H9 (cell line): Measurements from ENCODE around the gene CLEC16A. TPM values are rescaled to one million over a fixed set of nuclear protein-coding genes. Genes with fewer than 3 reads are reported as not detected.

Source experiments
- DNase-seq: peaks from one replicate; pipeline ENCODE4 v3.0.0-alpha.2; 2017
- H2AFZ ChIP-seq: one replicate; pipeline ENCODE4 v1.6.1; 2013; ENCODE audit warnings: mild to moderate bottlenecking, low read length, control low read depth, moderate library complexity
- H2AK5ac ChIP-seq: 2 replicates; pipeline ENCODE4 v1.6.1; 2013; ENCODE audit warnings: low read length, control low read depth, mixed read lengths; ENCODE audit not compliant: insufficient read length
- H2BK120ac ChIP-seq: one replicate; pipeline ENCODE4 v1.6.1; 2013; ENCODE audit warnings: low read depth, mild to moderate bottlenecking, low read length, control low read depth, inconsistent platforms; ENCODE audit not compliant: poor library complexity, severe bottlenecking
- H2BK12ac ChIP-seq: 2 replicates; pipeline ENCODE4 v1.6.1; 2013; ENCODE audit warnings: low read length, control low read depth, mixed read lengths, low read depth; ENCODE audit not compliant: insufficient read length
- H2BK15ac ChIP-seq: 2 replicates; pipeline ENCODE4 v1.6.1; 2013; ENCODE audit warnings: low read depth, low read length, control low read depth
- H2BK20ac ChIP-seq: one replicate; pipeline ENCODE4 v1.6.1; 2013; ENCODE audit warnings: low read depth, mild to moderate bottlenecking, low read length, control low read depth, inconsistent platforms; ENCODE audit not compliant: poor library complexity, severe bottlenecking
- H2BK5ac ChIP-seq: 2 replicates; pipeline ENCODE4 v1.6.1; 2013; ENCODE audit warnings: low read length, control low read depth, mixed read lengths; ENCODE audit not compliant: insufficient read length
- H3K14ac ChIP-seq: 2 replicates; pipeline ENCODE4 v1.6.1; 2013; ENCODE audit warnings: low read length, control low read depth; ENCODE audit not compliant: insufficient read depth
- H3K18ac ChIP-seq: 2 replicates; pipeline ENCODE4 v1.6.1; 2013; ENCODE audit warnings: low read depth, mild to moderate bottlenecking, mixed read lengths, low read length, control low read depth; ENCODE audit not compliant: insufficient read length
- H3K23ac ChIP-seq: 2 replicates; pipeline ENCODE4 v1.6.1; 2013; ENCODE audit warnings: low read length, control low read depth, mixed read lengths, low read depth; ENCODE audit not compliant: insufficient read length
- H3K23me2 ChIP-seq: 2 replicates; pipeline ENCODE4 v1.6.1; 2013; ENCODE audit warnings: low read depth, mild to moderate bottlenecking, mixed read lengths, low read length, control low read depth; ENCODE audit not compliant: insufficient read length, poor library complexity, severe bottlenecking
- H3K27ac ChIP-seq: 2 replicates; pipeline ENCODE4 v1.5.1; 2013; ENCODE audit warnings: low read length, control low read depth, mixed read lengths, low read depth; ENCODE audit not compliant: insufficient read length
- H3K27me3 ChIP-seq: 2 replicates; pipeline ENCODE4 v1.6.1; 2013; ENCODE audit warnings: low read length, control low read depth, inconsistent platforms; ENCODE audit not compliant: insufficient read depth
- H3K4ac ChIP-seq: 2 replicates; pipeline ENCODE4 v1.6.1; 2013; ENCODE audit warnings: low read depth, mild to moderate bottlenecking, control low read depth, inconsistent platforms, low read length, moderate library complexity
- H3K4me1 ChIP-seq: 2 replicates; pipeline ENCODE4 v1.6.1; 2013; ENCODE audit warnings: low read length, control low read depth, inconsistent platforms; ENCODE audit not compliant: insufficient read depth
- H3K4me2 ChIP-seq: 2 replicates; pipeline ENCODE4 v1.6.1; 2013; ENCODE audit warnings: low read length, control low read depth, mixed read lengths; ENCODE audit not compliant: insufficient read length, insufficient read depth
- H3K56ac ChIP-seq: 2 replicates; pipeline ENCODE4 v1.6.1; 2013; ENCODE audit warnings: low read depth, mild to moderate bottlenecking, mixed read lengths, low read length, control low read depth; ENCODE audit not compliant: insufficient read length
- H3K79me1 ChIP-seq: 2 replicates; pipeline ENCODE4 v1.6.1; 2013; ENCODE audit warnings: low read depth, mild to moderate bottlenecking, moderate library complexity, low read length, control low read depth, inconsistent platforms; ENCODE audit not compliant: insufficient read depth, poor library complexity, severe bottlenecking
- H3K79me2 ChIP-seq: 2 replicates; pipeline ENCODE4 v1.6.1; 2013; ENCODE audit warnings: low read length, control low read depth, inconsistent platforms; ENCODE audit not compliant: insufficient read depth
- H3K9ac ChIP-seq: 2 replicates; pipeline ENCODE4 v1.6.1; 2013; ENCODE audit warnings: low read length, control low read depth, mixed read lengths; ENCODE audit not compliant: insufficient read length; ENCODE audit errors: extremely low read depth
- H3K9me3 ChIP-seq: one replicate; pipeline ENCODE4 v1.6.1; 2013; ENCODE audit warnings: low read depth, low read length, inconsistent platforms; ENCODE audit not compliant: control insufficient read depth
- H3T11ph ChIP-seq: one replicate; pipeline ENCODE4 v1.6.1; 2013; ENCODE audit warnings: mild to moderate bottlenecking, low read length, control low read depth, inconsistent platforms
- H4K20me1 ChIP-seq: one replicate; pipeline ENCODE4 v1.6.1; 2013; ENCODE audit not compliant: control insufficient read depth, insufficient read length, insufficient read depth
- H4K5ac ChIP-seq: 2 replicates; pipeline ENCODE4 v1.6.1; 2013; ENCODE audit warnings: low read depth, mild to moderate bottlenecking, mixed read lengths, low read length, control low read depth; ENCODE audit not compliant: insufficient read length
- H4K8ac ChIP-seq: replicated peaks from 2 replicates; pipeline ENCODE4 v1.6.1; 2013; ENCODE audit warnings: low read length, control low read depth, mixed read lengths, low read depth; ENCODE audit not compliant: insufficient read length
- H4K91ac ChIP-seq: 2 replicates; pipeline ENCODE4 v1.6.1; 2013; ENCODE audit warnings: low read depth, mild to moderate bottlenecking, moderate library complexity, mixed read lengths, low read length, control low read depth; ENCODE audit not compliant: insufficient read length
- H3K27ac Mint-ChIP-seq, 3 experiments: 2 replicates in 2 of 3; 3 replicates in 1 of 3; pipeline ENCODE4 v1.8.0; 2020 to 2021; ENCODE audit warnings: mixed read lengths in 3 of 3, mild to moderate bottlenecking in 1 of 3, moderate library complexity in 1 of 3
- H3K27me3 Mint-ChIP-seq: 2 replicates; pipeline ENCODE4 v1.8.0; 2021; ENCODE audit warnings: low read depth, mild to moderate bottlenecking, moderate library complexity, mixed read lengths
- H3K36me3 Mint-ChIP-seq, 3 experiments: 2 replicates in 2 of 3; 3 replicates in 1 of 3; pipeline ENCODE4 v1.8.0; 2020 to 2021; ENCODE audit warnings: low read depth in 3 of 3, mixed read lengths in 3 of 3; ENCODE audit not compliant: insufficient read depth in 1 of 3
- H3K4me1 Mint-ChIP-seq, 2 experiments: 2 replicates each; pipeline ENCODE4 v1.8.0; 2020; ENCODE audit warnings: mixed read lengths in 2 of 2
- H3K4me3 Mint-ChIP-seq, 2 experiments: 2 replicates in 1 of 2; 3 replicates in 1 of 2; pipeline ENCODE4 v1.8.0; 2020 to 2021; ENCODE audit warnings: mild to moderate bottlenecking in 2 of 2, mixed read lengths in 2 of 2, moderate library complexity in 1 of 2
- H3K9me3 Mint-ChIP-seq, 2 experiments: 2 replicates in 1 of 2; 3 replicates in 1 of 2; pipeline ENCODE4 v1.8.0; 2020; ENCODE audit warnings: mild to moderate bottlenecking in 2 of 2, mixed read lengths in 2 of 2, moderate library complexity in 1 of 2
- WGBS: extraction: QIAGEN DNeasy Blood & Tissue Kit; methylation state at CpG from one replicate; pipeline ENCODE4 v1.1.7; 2013; ENCODE audit warnings: missing lambda C conversion rate, low lambda C conversion rate, mixed read lengths; ENCODE audit not compliant: insufficient read length; ENCODE audit errors: extremely low coverage; 5-methylcytosine and 5-hydroxymethylcytosine counted together
- total RNA-seq: library from RNA; stranded (reverse); gene quantifications from 2 replicates; pipeline ENCODE4 v1.2.1, GENCODE V29; 2021
- TF ChIP-seq, protein P1 (sequence below): fragments of 200-600 bp; sonication (generic); conservative IDR thresholded peaks from 3 replicates; pipeline ENCODE4 v1.8.0; 2021; ENCODE audit warnings: antibody characterized with exemption, mild to moderate bottlenecking

Gene CLEC16A
- total RNA-seq, 1 experiment from 2014 or later, result 15.2 TPM

GRCh38 chr16:11121083-11121608, 176.8 kb downstream of the CLEC16A start:
- H3K79me1 ChIP-seq, result no peaks in the 10 kb centered on the region
- no peak overlapping the region for H2BK15ac ChIP-seq
- no peak overlapping the region for H3K4ac ChIP-seq
- no peak overlapping the region for H4K91ac ChIP-seq
- H3K9me3 ChIP-seq, result no peaks in the 10 kb centered on the region
- no peak overlapping the region for H3K27ac ChIP-seq
- no peak overlapping the region for H3K23ac ChIP-seq
- no peak overlapping the region for H2AFZ ChIP-seq
- H3K4me1 ChIP-seq, result no peaks in the 10 kb centered on the region; the same call in 1 of the 2 replicates
- H2AK5ac ChIP-seq, result no peak overlapping the region
- Mint-ChIP-seq H3K4me3 (no peak overlapping the region), H3K4me1 (no peaks in the 10 kb centered on the region), H3K27me3 (no peaks in the 10 kb centered on the region), H3K27ac (no peak overlapping the region), H3K36me3 (peaks cover 0 to 10% (median 8%) of the 10 kb centered on the region in 3 experiments; a peak in 1 of 7 replicates), H3K9me3 (no peaks in the 10 kb centered on the region)
- no peak overlapping the region for H3T11ph ChIP-seq
- no peaks in the 10 kb centered on the region for H4K20me1 ChIP-seq
- no peak overlapping the region for H3K4me2 ChIP-seq
- H2BK120ac ChIP-seq, result no peak overlapping the region
- H3K18ac ChIP-seq, result no peak overlapping the region
- no CpG with 5 or more reads among the region's 8 CpGs for WGBS
- DNase-seq, result no peak
- TF ChIP-seq, protein P1, sequence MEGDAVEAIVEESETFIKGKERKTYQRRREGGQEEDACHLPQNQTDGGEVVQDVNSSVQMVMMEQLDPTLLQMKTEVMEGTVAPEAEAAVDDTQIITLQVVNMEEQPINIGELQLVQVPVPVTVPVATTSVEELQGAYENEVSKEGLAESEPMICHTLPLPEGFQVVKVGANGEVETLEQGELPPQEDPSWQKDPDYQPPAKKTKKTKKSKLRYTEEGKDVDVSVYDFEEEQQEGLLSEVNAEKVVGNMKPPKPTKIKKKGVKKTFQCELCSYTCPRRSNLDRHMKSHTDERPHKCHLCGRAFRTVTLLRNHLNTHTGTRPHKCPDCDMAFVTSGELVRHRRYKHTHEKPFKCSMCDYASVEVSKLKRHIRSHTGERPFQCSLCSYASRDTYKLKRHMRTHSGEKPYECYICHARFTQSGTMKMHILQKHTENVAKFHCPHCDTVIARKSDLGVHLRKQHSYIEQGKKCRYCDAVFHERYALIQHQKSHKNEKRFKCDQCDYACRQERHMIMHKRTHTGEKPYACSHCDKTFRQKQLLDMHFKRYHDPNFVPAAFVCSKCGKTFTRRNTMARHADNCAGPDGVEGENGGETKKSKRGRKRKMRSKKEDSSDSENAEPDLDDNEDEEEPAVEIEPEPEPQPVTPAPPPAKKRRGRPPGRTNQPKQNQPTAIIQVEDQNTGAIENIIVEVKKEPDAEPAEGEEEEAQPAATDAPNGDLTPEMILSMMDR, result no peak
- no peak overlapping the region for H3K9ac ChIP-seq
- no peak overlapping the region for H2BK5ac ChIP-seq
- no peak overlapping the region for H2BK12ac ChIP-seq
- no peak overlapping the region for H4K8ac ChIP-seq
- H3K56ac ChIP-seq, result no peak overlapping the region
- no peak overlapping the region for H4K5ac ChIP-seq
- no peak overlapping the region for H2BK20ac ChIP-seq
- no peaks in the 10 kb centered on the region for H3K23me2 ChIP-seq
- H3K79me2 ChIP-seq, result no peaks in the 10 kb centered on the region
- H3K27me3 ChIP-seq, result no peaks in the 10 kb centered on the region
- H3K14ac ChIP-seq, result no peak overlapping the region
